Adipocyte (in vitro differentiated cells): ENCODE measurements around the gene OR8D2.
A peak's percentile ranks its signal among the peaks of the same experiment; 100 is the strongest.

Experiments used
- DNase-seq: peaks from one replicate; pipeline ENCODE4 v3.0.0-alpha.2; 2015; ENCODE audit warnings: low read depth
- H3K27me3 ChIP-seq: replicated peaks from 2 replicates; pipeline ENCODE4 v1.7.0; 2013; ENCODE audit warnings: mild to moderate bottlenecking, low read length, moderate library complexity; ENCODE audit not compliant: control insufficient read depth, insufficient read depth
- H3K36me3 ChIP-seq: 2 replicates; pipeline ENCODE4 v1.7.0; 2013; ENCODE audit warnings: low read length, mild to moderate bottlenecking, moderate library complexity; ENCODE audit not compliant: control insufficient read depth, insufficient read depth, severe bottlenecking
- H3K4me1 ChIP-seq: 2 replicates; pipeline ENCODE4 v1.7.0; 2013; ENCODE audit warnings: mild to moderate bottlenecking, low read length, moderate library complexity; ENCODE audit not compliant: control insufficient read depth, insufficient read depth
- H3K4me3 ChIP-seq: 2 replicates; pipeline ENCODE4 v1.7.0; 2013; ENCODE audit warnings: mild to moderate bottlenecking, low read length, moderate library complexity
- H3K9ac ChIP-seq: 2 replicates; pipeline ENCODE4 v1.7.0; 2013; ENCODE audit warnings: mild to moderate bottlenecking, low read length, moderate library complexity
- H3K9me3 ChIP-seq: 2 replicates; pipeline ENCODE4 v1.7.0; 2013; ENCODE audit warnings: mild to moderate bottlenecking, low read length, moderate library complexity; ENCODE audit not compliant: control insufficient read depth

Gene OR8D2

DNA sequence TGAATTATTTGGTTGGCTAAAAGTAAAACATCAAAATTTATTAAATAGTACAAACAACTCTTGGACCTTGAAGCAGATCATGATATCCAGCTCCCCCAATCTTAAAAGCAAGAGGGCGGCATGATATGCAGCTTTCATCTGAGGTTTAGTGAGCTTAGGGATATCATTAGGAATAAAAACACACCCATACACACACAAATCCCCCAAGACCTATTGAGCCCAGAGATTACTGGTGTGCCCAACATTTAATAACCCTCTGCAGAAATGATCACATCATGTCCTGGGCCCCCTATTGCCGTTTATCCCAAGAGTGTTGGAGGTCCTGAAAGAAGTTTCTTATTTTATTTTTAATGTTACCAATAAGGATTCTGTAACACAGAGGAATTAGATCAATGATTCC lies 6.1 kb downstream of the OR8D2 start, which contains the start of gene OR8D1:
Gene OR8D1 (minus strand): TSS at position 101 of the 400 bp plus-strand sequence. CDS start 3,183 bp downstream, outside the sequence.
- Histone ChIP-seq H3K9me3 (no peaks in the 10 kb centered on the region), H3K27me3 (no peaks in the 10 kb centered on the region), H3K9ac (no peak within 1 kb of the TSS), H3K4me1 (no peaks in the 10 kb centered on the region), H3K4me3 (no peak within 1 kb of the TSS), H3K36me3 (no peaks in the 10 kb centered on the region)
- DNase-seq: no peak

DNA sequence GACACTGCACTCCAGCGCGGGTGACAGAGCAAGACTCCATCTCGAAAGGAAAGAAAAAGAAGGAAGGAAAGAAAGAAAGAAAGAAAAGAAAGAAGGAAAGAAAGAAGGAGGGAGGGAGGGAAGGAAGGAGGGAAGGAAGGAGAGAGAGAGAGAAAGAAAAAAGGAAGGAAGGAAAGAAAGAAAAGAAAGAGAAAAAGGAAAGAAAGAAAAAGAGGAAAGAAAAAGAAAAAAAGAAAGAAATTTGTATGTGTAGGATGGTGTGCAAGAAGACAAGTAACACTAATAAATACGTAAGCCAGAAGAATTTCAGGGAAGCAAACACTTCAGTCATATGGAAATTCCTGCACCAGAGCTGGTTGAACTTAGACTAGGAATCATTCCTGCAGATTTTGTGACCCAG lies 6.9 kb downstream of the OR8D2 start:
- no peaks in the 10 kb centered on the region for H3K9me3 ChIP-seq
- no peaks in the 10 kb centered on the region for H3K36me3 ChIP-seq
- H3K9ac ChIP-seq: no peak overlapping the region
- no peaks in the 10 kb centered on the region for H3K4me1 ChIP-seq
- no peak for DNase-seq
- no peaks in the 10 kb centered on the region for H3K27me3 ChIP-seq
- H3K4me3 ChIP-seq: no peak overlapping the region

DNA sequence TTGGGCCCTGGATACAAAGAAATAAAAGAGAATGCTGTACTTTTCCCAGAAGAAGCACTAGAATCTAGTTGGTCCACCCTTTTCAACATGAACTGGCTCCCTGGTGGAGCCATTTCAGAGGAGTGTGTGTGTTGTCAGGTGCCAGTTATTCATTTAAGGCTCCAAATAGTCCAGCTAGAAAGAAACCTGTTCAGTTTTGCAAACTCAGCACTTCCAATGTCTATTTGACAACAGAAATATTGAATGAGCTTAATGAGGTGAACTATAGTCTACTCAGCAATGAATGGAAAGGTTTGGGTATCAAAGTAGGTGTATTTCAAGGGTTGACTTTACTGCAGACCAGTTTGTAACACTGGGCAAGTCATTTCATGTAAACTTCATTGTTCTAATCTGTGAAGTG lies 8.3 kb downstream of the OR8D2 start:
- Histone ChIP-seq H3K9ac (no peak overlapping the region), H3K27me3 (no peaks in the 10 kb centered on the region), H3K36me3 (no peaks in the 10 kb centered on the region), H3K9me3 (no peaks in the 10 kb centered on the region), H3K4me3 (no peak overlapping the region), H3K4me1 (peaks cover 10% of the 10 kb centered on the region)
- no peak for DNase-seq

DNA sequence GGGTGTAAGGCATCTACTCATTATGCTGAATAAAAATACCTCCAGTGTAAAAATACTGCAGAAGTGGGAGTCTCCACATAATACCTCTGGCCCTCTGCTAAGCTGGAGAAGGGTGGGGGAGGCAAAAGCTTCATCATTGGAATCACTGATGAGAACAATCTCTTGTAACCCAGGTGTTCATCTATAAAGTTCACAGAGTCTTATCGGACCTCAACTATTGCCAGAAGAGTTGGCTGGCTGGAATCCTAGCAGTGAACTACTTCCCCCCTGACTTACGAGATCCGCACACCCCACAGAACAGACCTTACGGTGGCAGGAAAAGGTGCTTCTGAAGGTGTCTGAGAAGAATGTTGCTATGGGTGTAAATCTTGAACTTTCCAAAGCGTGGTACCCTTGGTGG lies 8.7 kb downstream of the OR8D2 start:
- Histone ChIP-seq H3K9me3 (no peaks in the 10 kb centered on the region), H3K27me3 (no peaks in the 10 kb centered on the region), H3K9ac (no peak overlapping the region), H3K36me3 (no peaks in the 10 kb centered on the region), H3K4me3 (no peak overlapping the region), H3K4me1 (peaks cover 11% of the 10 kb centered on the region)
- no peak for DNase-seq

DNA sequence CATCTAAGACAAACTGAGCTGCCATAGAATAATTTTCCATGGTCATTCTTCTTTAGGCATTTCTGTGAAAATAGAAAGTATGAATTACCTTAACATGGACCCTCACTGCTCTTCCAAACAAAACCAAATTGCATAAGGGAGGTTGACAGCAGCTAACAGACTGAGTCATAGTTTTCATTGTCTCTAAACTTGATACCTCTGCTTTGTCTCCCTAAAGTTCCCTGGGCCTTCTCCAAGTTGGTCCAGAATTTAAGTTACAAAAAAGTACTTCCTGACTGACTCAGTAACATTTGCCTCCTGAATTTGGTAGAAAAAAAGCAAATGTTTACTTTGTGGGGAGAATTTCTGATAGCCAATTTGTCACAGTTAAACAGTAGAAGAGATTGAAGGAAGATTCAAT lies 9.3 kb downstream of the OR8D2 start:
- no peaks in the 10 kb centered on the region for H3K9me3 ChIP-seq
- peaks cover 11% of the 10 kb centered on the region for H3K4me1 ChIP-seq
- no peak overlapping the region for H3K9ac ChIP-seq
- no peaks in the 10 kb centered on the region for H3K36me3 ChIP-seq
- H3K27me3 ChIP-seq: no peaks in the 10 kb centered on the region
- no peak for DNase-seq
- no peak overlapping the region for H3K4me3 ChIP-seq

DNA sequence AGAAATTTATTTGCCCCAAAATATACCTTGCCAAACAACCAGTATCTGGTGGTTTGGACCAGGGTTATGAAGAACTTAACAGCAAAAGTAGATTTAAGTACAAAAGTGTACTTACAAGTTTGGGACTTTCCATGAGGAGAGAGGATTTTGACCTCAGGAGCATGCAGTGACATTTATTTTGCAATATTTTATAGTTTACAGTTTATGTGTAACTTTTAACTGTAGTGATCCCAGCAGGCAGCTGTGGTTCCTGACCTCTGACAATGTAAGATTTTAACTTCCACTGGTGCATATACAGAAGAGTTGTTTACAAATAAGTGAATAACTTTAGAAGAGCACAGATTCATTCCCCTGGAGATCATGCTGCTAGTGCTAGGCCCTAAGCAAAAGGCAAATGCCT lies 12.9 kb downstream of the OR8D2 start:
- no peaks in the 10 kb centered on the region for H3K27me3 ChIP-seq
- H3K36me3 ChIP-seq: no peaks in the 10 kb centered on the region
- no peaks in the 10 kb centered on the region for H3K9me3 ChIP-seq
- H3K4me3 ChIP-seq: no peak overlapping the region
- peaks cover 16% of the 10 kb centered on the region for H3K4me1 ChIP-seq
- H3K9ac ChIP-seq: no peak overlapping the region
- DNase-seq: no peak

DNA sequence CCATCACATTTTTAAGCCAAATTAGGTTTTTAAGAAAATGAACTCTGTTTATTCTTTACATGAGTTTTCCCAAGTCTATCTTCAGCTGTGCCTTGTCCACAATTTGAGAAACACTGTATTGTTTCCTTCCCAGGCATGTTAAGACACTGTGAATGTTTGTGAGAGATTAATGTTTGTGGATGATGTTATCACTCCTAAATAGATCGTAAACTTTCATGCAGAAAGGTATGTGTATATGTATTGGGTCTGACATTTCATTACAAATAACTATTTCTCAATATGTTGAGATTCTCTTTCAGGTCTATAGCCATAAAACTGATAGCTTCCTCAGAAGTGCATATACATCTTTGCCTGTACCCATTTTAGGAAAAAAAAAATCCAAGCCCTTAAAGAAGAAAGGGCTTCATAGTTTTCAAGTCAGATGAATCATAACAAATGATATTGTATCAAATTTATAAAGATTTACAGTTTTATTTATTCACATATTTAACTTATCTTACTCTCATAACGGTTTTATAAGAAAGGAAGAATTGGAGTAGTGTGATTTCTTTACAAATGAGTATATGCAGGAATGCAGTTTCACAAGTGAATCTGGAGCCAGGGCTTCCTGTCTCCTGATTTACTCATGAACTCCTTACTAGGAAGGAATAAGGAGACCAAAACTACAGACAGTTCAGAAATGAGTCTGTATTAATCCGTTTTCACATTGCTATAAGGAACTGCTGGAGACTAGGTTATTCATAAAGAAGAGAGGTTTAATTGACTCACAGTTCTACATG lies 17.5 kb downstream of the OR8D2 start:
- no peaks in the 10 kb centered on the region for H3K36me3 ChIP-seq
- no peaks in the 10 kb centered on the region for H3K27me3 ChIP-seq
- H3K4me3 ChIP-seq: no peak overlapping the region
- no peak for DNase-seq
- H3K9me3 ChIP-seq: peaks cover 4% of the 10 kb centered on the region
- H3K4me1 ChIP-seq: peaks cover 26% of the 10 kb centered on the region
- H3K9ac ChIP-seq: no peak overlapping the region

DNA sequence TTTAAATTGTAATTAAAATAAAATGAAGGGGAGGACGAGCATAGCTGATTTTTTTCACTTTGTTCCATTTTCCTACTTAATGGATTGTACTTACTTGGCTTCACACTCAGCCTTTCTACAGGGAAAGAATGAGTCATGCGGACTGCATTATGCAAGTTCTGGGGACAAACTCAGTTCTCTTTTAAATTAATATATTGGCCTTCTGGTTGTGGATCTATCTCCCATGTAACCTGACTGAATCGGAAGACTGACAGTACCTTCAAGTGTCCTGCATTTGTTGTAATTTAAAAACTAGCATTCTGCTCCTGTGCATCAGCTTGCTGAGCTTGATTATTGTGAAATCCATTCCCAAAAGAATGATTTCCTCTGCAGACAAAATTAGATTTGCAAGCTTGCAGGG lies 18.4 kb downstream of the OR8D2 start:
- Histone ChIP-seq H3K9ac (no peak overlapping the region), H3K27me3 (no peaks in the 10 kb centered on the region), H3K9me3 (peaks cover 4% of the 10 kb centered on the region), H3K36me3 (no peaks in the 10 kb centered on the region), H3K4me1 (peaks cover 17% of the 10 kb centered on the region), H3K4me3 (no peak overlapping the region)
- peak; percentile 12 for DNase-seq

DNA sequence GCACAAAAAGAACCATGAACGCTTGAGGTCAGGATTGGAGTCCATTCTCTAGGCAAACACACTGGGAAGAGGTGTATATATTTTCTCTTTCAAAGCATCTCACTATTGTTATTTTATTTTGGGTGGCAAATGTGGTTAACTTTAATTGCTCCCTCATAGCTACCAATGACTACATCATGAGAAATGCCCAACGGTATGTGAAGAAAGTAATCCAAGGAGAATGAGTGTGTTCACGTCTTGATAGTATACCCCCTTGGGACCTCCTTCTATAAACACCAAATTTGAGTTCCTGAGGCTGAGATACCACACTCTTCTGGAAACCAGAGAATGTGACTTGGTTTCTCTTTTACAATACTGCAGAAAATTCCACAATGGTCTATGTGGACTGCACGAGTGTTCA lies 22.1 kb downstream of the OR8D2 start:
- H3K4me3 ChIP-seq: no peak overlapping the region
- H3K4me1 ChIP-seq: peaks cover 17% of the 10 kb centered on the region
- no peak overlapping the region for H3K9ac ChIP-seq
- peaks cover 4% of the 10 kb centered on the region for H3K9me3 ChIP-seq
- DNase-seq: no peak
- H3K27me3 ChIP-seq: no peaks in the 10 kb centered on the region
- H3K36me3 ChIP-seq: no peaks in the 10 kb centered on the region

DNA sequence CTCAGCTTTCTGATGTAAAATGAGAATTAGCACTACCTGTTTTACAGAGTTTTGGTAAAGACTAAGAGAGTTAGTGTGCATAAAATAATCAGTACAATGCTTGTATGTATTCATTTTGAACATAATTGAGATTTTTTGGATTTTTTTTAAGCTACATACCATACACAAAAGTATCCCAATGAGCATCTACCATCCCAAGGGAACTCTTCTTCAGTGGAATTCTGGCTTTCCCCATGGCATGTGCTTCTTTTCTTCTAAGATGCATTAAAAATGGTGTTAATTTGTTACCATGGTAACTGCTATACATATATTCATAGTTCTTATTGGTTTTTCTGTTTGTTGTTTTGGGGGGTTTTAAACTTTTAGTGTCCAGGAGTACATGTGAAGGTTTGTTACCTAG lies 24.0 kb downstream of the OR8D2 start:
- peaks cover under 1% of the 10 kb centered on the region for H3K4me1 ChIP-seq
- peaks cover 5% of the 10 kb centered on the region for H3K9me3 ChIP-seq
- no peaks in the 10 kb centered on the region for H3K27me3 ChIP-seq
- no peak overlapping the region for H3K9ac ChIP-seq
- H3K4me3 ChIP-seq: no peak overlapping the region
- DNase-seq: no peak
- no peaks in the 10 kb centered on the region for H3K36me3 ChIP-seq

DNA sequence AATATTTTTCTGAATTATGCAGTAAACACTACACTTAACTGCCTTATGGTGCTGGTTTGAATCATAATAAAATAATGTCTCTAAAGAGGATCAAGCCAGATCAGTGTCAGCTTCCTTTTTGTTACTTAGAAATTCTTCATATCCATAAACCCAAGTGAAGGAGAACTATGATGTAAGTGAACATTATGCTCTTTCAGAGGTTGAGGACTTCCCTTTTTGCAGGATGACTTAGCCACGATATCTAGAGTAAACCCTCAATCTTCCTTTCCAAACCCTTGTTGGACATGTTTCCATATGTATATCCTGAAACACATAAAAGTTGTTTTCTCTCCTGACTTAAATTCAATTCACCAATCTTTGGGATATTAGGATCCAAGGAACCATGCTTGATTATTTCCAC lies 25.3 kb downstream of the OR8D2 start:
- DNase-seq: no peak
- Histone ChIP-seq H3K4me1 (no peaks in the 10 kb centered on the region), H3K9me3 (peaks cover 14% of the 10 kb centered on the region), H3K36me3 (no peaks in the 10 kb centered on the region), H3K4me3 (no peak overlapping the region), H3K27me3 (no peaks in the 10 kb centered on the region), H3K9ac (no peak overlapping the region)
